GM12878 (cell line): ENCODE data around the gene ANKS1A. TPM values are rescaled to one million over a fixed set of nuclear protein-coding genes. Genes with fewer than 3 reads are reported as not detected.

Source experiments
- ATAC-seq: fragments of 200-7000 bp; cut with Tn5 transposase; 3 replicates; pipeline ENCODE4 v1.9.1; 2020; ENCODE audit warnings: mild to moderate bottlenecking, moderate library complexity
- BruUV-seq: library from RNA; stranded (reverse); fragments of 400-500 nt; replicated peaks from 2 replicates; lab custom pipeline; 2021; lab: Mats Ljungman, UMichigan
- CTCF ChIA-PET: fragments of 300-600 bp; sonication (Branson Sonifier 250); formaldehyde crosslinking; extraction: SDS; loops from one replicate; lab custom pipeline; 2021; ENCODE audit warnings: inconsistent platforms; lab: Yijun Ruan, JAX
- POLR2A ChIA-PET: fragments of 350-600 bp; formaldehyde crosslinking; extraction: SDS; loops from one replicate; lab custom pipeline; 2021; ENCODE audit warnings: inconsistent platforms; lab: Charles Lee
- RAD21 ChIA-PET: fragments of 300-600 bp; sonication (Branson Sonifier 250); formaldehyde crosslinking; loops from one replicate; lab custom pipeline; 2023; ENCODE audit warnings: antibody characterized with exemption; ENCODE audit not compliant: unreplicated experiment; lab: Charles Lee
- SMC1A ChIA-PET: fragments of 300-600 bp; sonication (Branson Sonifier 250); formaldehyde crosslinking; loops from one replicate; lab custom pipeline; 2023; ENCODE audit not compliant: unreplicated experiment, uncharacterized antibody; lab: Charles Lee
- DNase-seq: peaks from one replicate; pipeline ENCODE4 v3.0.0-alpha.2; 2011; ENCODE audit warnings: low read depth, low spot score
- FAIRE-seq: peaks from 3 replicates; lab custom pipeline; 2011; peaks lifted over from hg19 to GRCh38; lab: Jason Lieb, UNC
- H2AFZ ChIP-seq: 2 replicates; pipeline ENCODE4 v1.6.0; 2011; ENCODE audit warnings: low read depth, low read length, control low read depth; ENCODE audit not compliant: control insufficient read depth
- H3K27ac ChIP-seq: 2 replicates; pipeline ENCODE4 v1.5.1; 2011; ENCODE audit warnings: control low read depth; ENCODE audit not compliant: control insufficient read depth, insufficient read depth
- H3K27me3 ChIP-seq, 2 experiments: replicated peaks in 1 of 2; 2 replicates each; pipeline versions ENCODE4 v1.6.0 to v1.6.1; 2011; ENCODE audit warnings: low read length in 1 of 2; ENCODE audit not compliant: control insufficient read depth in 2 of 2, insufficient read depth in 2 of 2
- H3K36me3 ChIP-seq, 2 experiments: 2 replicates each; pipeline ENCODE4 v1.5.1; 2011; ENCODE audit warnings: low read length in 1 of 2; ENCODE audit not compliant: control insufficient read depth in 2 of 2, insufficient read depth in 2 of 2
- H3K4me1 ChIP-seq: 2 replicates; pipeline ENCODE4 v1.6.1; 2011; ENCODE audit warnings: mild to moderate bottlenecking, low read length, moderate library complexity, mixed read lengths; ENCODE audit not compliant: control insufficient read depth, insufficient read depth
- H3K4me2 ChIP-seq: 2 replicates; pipeline ENCODE4 v1.6.0; 2011; ENCODE audit warnings: control low read depth; ENCODE audit not compliant: control insufficient read depth, insufficient read depth
- H3K4me3 ChIP-seq: fragments of 200-600 bp; sonication (generic); 2 replicates; pipeline ENCODE4 v1.5.1; 2016
- H3K79me2 ChIP-seq: 2 replicates; pipeline ENCODE4 v1.6.0; 2011; ENCODE audit warnings: low read length; ENCODE audit not compliant: control insufficient read depth, insufficient read depth
- H3K9ac ChIP-seq: 2 replicates; pipeline ENCODE4 v1.8.0; 2011; ENCODE audit warnings: low read length, control low read depth, mixed read lengths; ENCODE audit not compliant: control insufficient read depth, insufficient read depth
- H3K9me3 ChIP-seq: replicated peaks from 3 replicates; pipeline ENCODE4 v1.5.1; 2011; ENCODE audit warnings: mild to moderate bottlenecking, low read length; ENCODE audit not compliant: control insufficient read depth, insufficient read depth
- H4K20me1 ChIP-seq: 2 replicates; pipeline ENCODE4 v1.6.0; 2011; ENCODE audit not compliant: control insufficient read depth, insufficient read depth
- CBX3 ChIP-seq: fragments of 200-600 bp; sonication (generic); IDR thresholded peaks from 2 replicates; pipeline ENCODE4 v1.6.1; 2016; ENCODE audit warnings: low read depth, borderline replicate concordance
- CREB1 ChIP-seq: IDR thresholded peaks from 2 replicates; pipeline ENCODE4 v1.6.1; 2012; ENCODE audit warnings: low read depth, mild to moderate bottlenecking, inconsistent platforms
- CREM ChIP-seq: IDR thresholded peaks from 2 replicates; pipeline ENCODE4 v1.6.1; 2014; ENCODE audit warnings: antibody characterized with exemption, low read depth
- DPF2 ChIP-seq: fragments of 450-650 bp; IDR thresholded peaks from 2 replicates; pipeline ENCODE4 v1.6.1; 2017; ENCODE audit warnings: mild to moderate bottlenecking
- ETV6 ChIP-seq, 2 experiments: fragments of 450-650 bp in 1 of 2; IDR thresholded peaks in 1 of 2; conservative IDR thresholded peaks in 1 of 2; 2 replicates each; pipeline ENCODE4 v1.6.1; 2014; ENCODE audit warnings: antibody characterized with exemption in 1 of 2, borderline replicate concordance in 1 of 2, low read depth in 1 of 2, mild to moderate bottlenecking in 1 of 2, moderate library complexity in 1 of 2
- HDAC2 ChIP-seq: fragments of 200-600 bp; sonication (generic); IDR thresholded peaks from 2 replicates; pipeline ENCODE4 v1.6.1; 2017
- IKZF1 ChIP-seq: fragments of 450-650 bp; conservative IDR thresholded peaks from 2 replicates; pipeline ENCODE4 v1.6.1; 2017; ENCODE audit warnings: antibody characterized with exemption, mild to moderate bottlenecking
- IRF4 ChIP-seq: IDR thresholded peaks from 2 replicates; pipeline ENCODE4 v1.6.1; 2011; ENCODE audit warnings: low read depth, low read length
- POLR2AphosphoS5 ChIP-seq: IDR thresholded peaks from 2 replicates; pipeline ENCODE4 v1.6.1; 2011; ENCODE audit warnings: mild to moderate bottlenecking, low read length, inconsistent platforms
- RELA ChIP-seq: fragments of 450-650 bp; IDR thresholded peaks from 2 replicates; pipeline ENCODE4 v1.8.0; 2014; ENCODE audit warnings: borderline replicate concordance; ENCODE audit not compliant: partially characterized antibody
- SMC3 ChIP-seq: IDR thresholded peaks from 2 replicates; pipeline ENCODE4 v1.6.1; 2011; ENCODE audit warnings: low read length, improper control_type of control experiment, borderline replicate concordance
- SREBF2 ChIP-seq: IDR thresholded peaks from 2 replicates; pipeline ENCODE4 v1.6.1; 2012; ENCODE audit warnings: mild to moderate bottlenecking, low read length
- SRF ChIP-seq, 2 experiments: IDR thresholded peaks; 2 replicates each; pipeline ENCODE4 v1.6.1; 2011; ENCODE audit warnings: low read depth in 2 of 2, low read length in 2 of 2, mild to moderate bottlenecking in 1 of 2, moderate library complexity in 1 of 2
- STAT1 ChIP-seq: fragments of 450-650 bp; conservative IDR thresholded peaks from 2 replicates; pipeline ENCODE4 v1.6.1; 2014; ENCODE audit warnings: antibody characterized with exemption, mild to moderate bottlenecking
- USF1 ChIP-seq: IDR thresholded peaks from 2 replicates; pipeline ENCODE4 v1.6.1; 2011; ENCODE audit warnings: borderline replicate concordance, low read depth, mild to moderate bottlenecking, moderate library complexity, mixed read lengths, low read length; ENCODE audit not compliant: insufficient read depth; ENCODE audit errors: extremely low read length
- ZNF274 ChIP-seq: IDR thresholded peaks from one replicate; pipeline ENCODE4 v1.8.0; 2011; ENCODE audit not compliant: insufficient read length, insufficient read depth
- WGBS: methylation state at CpG from one replicate; pipeline ENCODE4 v1.1.6; 2016; ENCODE audit warnings: low lambda C conversion rate; ENCODE audit not compliant: insufficient replicate concordance, insufficient coverage; ENCODE audit errors: missing lambda C conversion rate; 5-methylcytosine and 5-hydroxymethylcytosine counted together
- in situ Hi-C: fragments of 300-500 bp; cut with MboI; formaldehyde crosslinking; loops from 9 replicates; pipeline ENCODE4 v1.14.3; 2018; ENCODE audit warnings: mixed read lengths
- intact Hi-C: fragments of 100-400 bp; cut with micrococcal nuclease; formaldehyde crosslinking; loops from one replicate; pipeline ENCODE4 v1.14.2; 2022; ENCODE audit not compliant: unreplicated experiment
- polyA plus RNA-seq, 11 experiments: library from polyadenylated mRNA; depleted of rRNA in 4 of 11; unstranded in 6 of 11; stranded (reverse) in 5 of 11; fragments of >200 nt; fragmentation: Nextera tagmentation in 4 of 11; fragmentation: Illumina TruSeq in 1 of 11; extraction: Ambion mirVana in 4 of 11; extraction: Trizol in 1 of 11; gene quantifications; 1 replicate in 1 of 11; 2 replicates in 10 of 11; pipeline versions ENCODE4 v1.2.1 to v1.2.3, GENCODE V29; 2011 to 2016; ENCODE audit warnings: inconsistent platforms in 2 of 11, missing spikeins in 2 of 11, low read depth in 1 of 11
- total RNA-seq, 4 experiments: library from RNA; depleted of rRNA in 3 of 4; stranded (reverse); fragments of >200 nt in 3 of 4; fragmentation: Illumina TruSeq in 1 of 4; extraction: Trizol in 1 of 4; gene quantifications; 2 replicates each; pipeline versions ENCODE4 v1.2.1 to v1.2.3, GENCODE V29; 2013 to 2021
- TF ChIP-seq, protein P1 (sequence below), 3 experiments: IDR thresholded peaks in 2 of 3; conservative IDR thresholded peaks in 1 of 3; 2 replicates each; pipeline ENCODE4 v1.5.1; 2011; ENCODE audit warnings: low read depth in 3 of 3, low read length in 3 of 3, mild to moderate bottlenecking in 3 of 3, control low read depth in 2 of 3, moderate library complexity in 2 of 3, inconsistent platforms in 1 of 3, mixed read lengths in 1 of 3; ENCODE audit not compliant: control insufficient read depth in 2 of 3, insufficient read depth in 1 of 3; ENCODE audit errors: extremely low read depth in 1 of 3

Gene ANKS1A
- total and polyA plus RNA-seq, 10 of the 15 experiments (the other 5 are each of a cell fraction or from before 2014, with no cell fraction given): 0.60 to 7.0 (median 3.0) TPM

DNA sequence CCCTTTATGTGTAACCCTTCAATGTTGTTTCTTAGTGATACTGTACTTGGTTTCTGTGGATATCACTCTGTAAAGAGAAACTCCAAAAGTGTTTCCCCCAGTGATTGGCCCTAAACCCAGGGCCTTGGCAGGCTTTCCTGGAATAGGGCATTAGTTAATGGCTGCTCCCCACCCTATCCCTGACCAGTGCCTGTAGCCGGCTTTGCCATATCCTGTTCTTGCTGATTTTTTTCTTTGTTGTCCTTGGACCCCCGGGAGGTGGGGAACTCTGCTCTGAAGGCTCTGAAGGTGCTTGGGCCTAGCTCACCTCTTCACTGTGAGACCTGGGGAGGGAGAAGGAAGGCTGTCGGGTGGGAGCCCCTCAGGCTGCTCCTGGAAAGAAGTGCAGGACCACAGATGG is 131.9 kb downstream of the ANKS1A start:
- ATAC-seq (no peak), FAIRE-seq (no peak), DNase-seq (no peak)
- ChIA-PET RAD21 (no interaction called here), POLR2A (no interaction called here), SMC1A (interaction anchor here (2.7 kb wide), 1 partner anchor 9 kb away, joined by 8 read pairs; no protein-coding TSS in a partner anchor), CTCF (interaction anchor here (1.0 kb wide), 1 partner anchor 34 kb away, joined by 3 read pairs; no protein-coding TSS in a partner anchor)
- Histone ChIP-seq H4K20me1 (no peaks in the 10 kb centered on the region), H3K9me3 (no peaks in the 10 kb centered on the region), H3K27ac (no peak overlapping the region), H3K4me3 (no peak overlapping the region), H2AFZ (no peak overlapping the region), H3K36me3 (no peaks in the 10 kb centered on the region; a peak in 1 of 4 replicates), H3K27me3 (no peaks in the 10 kb centered on the region), H3K4me1 (no peaks in the 10 kb centered on the region), H3K79me2 (no peaks in the 10 kb centered on the region), H3K9ac (no peak overlapping the region), H3K4me2 (no peak overlapping the region)
- intact Hi-C loops (no loop called here), in situ Hi-C loops (no loop called here)
- 96% methylated on average over 3 of the region's 3 CpGs for WGBS
- BruUV-seq: no TSS peak
- no peak for TF ChIP-seq CREB1
- no peak for TF ChIP-seq STAT1
- TF ChIP-seq SRF (IDR thresholded peaks at IDR 0.05; ENCODE audit: low read depth in 2 of 2, low read length in 2 of 2): no peak
- no peak for TF ChIP-seq SMC3
- TF ChIP-seq DPF2: no peak
- no peak for TF ChIP-seq USF1
- no peak for TF ChIP-seq HDAC2
- TF ChIP-seq ZNF274: no peak
- TF ChIP-seq IKZF1: no peak
- no peak for TF ChIP-seq POLR2AphosphoS5
- no peak for TF ChIP-seq SREBF2
- TF ChIP-seq CBX3: no peak
- TF ChIP-seq ETV6 (conservative IDR thresholded peaks at IDR 0.05 in 1 of 2, IDR thresholded peaks at IDR 0.05 in 1 of 2; ENCODE audit: borderline replicate concordance in 1 of 2, low read depth in 1 of 2): no peak
- no peak for TF ChIP-seq RELA
- TF ChIP-seq IRF4: no peak
- TF ChIP-seq, protein P1, sequence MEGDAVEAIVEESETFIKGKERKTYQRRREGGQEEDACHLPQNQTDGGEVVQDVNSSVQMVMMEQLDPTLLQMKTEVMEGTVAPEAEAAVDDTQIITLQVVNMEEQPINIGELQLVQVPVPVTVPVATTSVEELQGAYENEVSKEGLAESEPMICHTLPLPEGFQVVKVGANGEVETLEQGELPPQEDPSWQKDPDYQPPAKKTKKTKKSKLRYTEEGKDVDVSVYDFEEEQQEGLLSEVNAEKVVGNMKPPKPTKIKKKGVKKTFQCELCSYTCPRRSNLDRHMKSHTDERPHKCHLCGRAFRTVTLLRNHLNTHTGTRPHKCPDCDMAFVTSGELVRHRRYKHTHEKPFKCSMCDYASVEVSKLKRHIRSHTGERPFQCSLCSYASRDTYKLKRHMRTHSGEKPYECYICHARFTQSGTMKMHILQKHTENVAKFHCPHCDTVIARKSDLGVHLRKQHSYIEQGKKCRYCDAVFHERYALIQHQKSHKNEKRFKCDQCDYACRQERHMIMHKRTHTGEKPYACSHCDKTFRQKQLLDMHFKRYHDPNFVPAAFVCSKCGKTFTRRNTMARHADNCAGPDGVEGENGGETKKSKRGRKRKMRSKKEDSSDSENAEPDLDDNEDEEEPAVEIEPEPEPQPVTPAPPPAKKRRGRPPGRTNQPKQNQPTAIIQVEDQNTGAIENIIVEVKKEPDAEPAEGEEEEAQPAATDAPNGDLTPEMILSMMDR (IDR thresholded peaks at IDR 0.05 in 2 of 3, conservative IDR thresholded peaks at IDR 0.05 in 1 of 3; ENCODE audit: control insufficient read depth in 2 of 3, extremely low read depth in 1 of 3, insufficient read depth in 1 of 3, low read depth in 3 of 3, low read length in 3 of 3): no peak
- no peak for TF ChIP-seq CREM
